Spleen (tissue), 11 donors: ENCODE measurements around the gene AMIGO1. TPM values are rescaled to one million over a fixed set of nuclear protein-coding genes. Genes with fewer than 3 reads are reported as not detected.

ENCODE experiments used
- DNase-seq: peaks from one replicate; pipeline ENCODE4 v3.0.0-alpha.2; 2020
- H3K27ac ChIP-seq, 8 donors: fragments of 200-600 bp; sonication (generic) in 7 of 8; 1 replicate in 4 of 8; 2 replicates in 4 of 8; pipeline versions ENCODE4 v1.5.0 to v1.8.0; 2016 to 2021; ENCODE audit warnings: inconsistent platforms in 4 of 8, mild to moderate bottlenecking in 4 of 8, moderate library complexity in 1 of 8
- H3K27me3 ChIP-seq, 7 donors: fragments of 200-600 bp; sonication (generic) in 6 of 7; replicated peaks in 1 of 7; 1 replicate in 4 of 7; 2 replicates in 3 of 7; pipeline versions ENCODE4 v1.5.0 to v1.8.0; 2016 to 2021; ENCODE audit warnings: inconsistent platforms in 3 of 7, mild to moderate bottlenecking in 1 of 7
- H3K36me3 ChIP-seq, 6 donors: fragments of 200-600 bp; sonication (generic) in 5 of 6; 1 replicate in 4 of 6; 2 replicates in 2 of 6; pipeline versions ENCODE4 v1.5.0 to v1.8.0; 2016 to 2021; ENCODE audit warnings: inconsistent platforms in 2 of 6
- H3K4me1 ChIP-seq, 6 donors: fragments of 200-600 bp; sonication (generic) in 5 of 6; 1 replicate in 3 of 6; 2 replicates in 3 of 6; pipeline versions ENCODE4 v1.5.0 to v1.8.0; 2016 to 2021; ENCODE audit warnings: inconsistent platforms in 3 of 6
- H3K4me3 ChIP-seq, 8 donors: fragments of 200-600 bp; sonication (generic) in 7 of 8; 1 replicate in 4 of 8; 2 replicates in 4 of 8; pipeline versions ENCODE4 v1.5.0 to v1.8.0; 2016 to 2021; ENCODE audit warnings: inconsistent platforms in 4 of 8, mild to moderate bottlenecking in 4 of 8, moderate library complexity in 2 of 8
- H3K9me3 ChIP-seq, 8 donors: fragments of 200-600 bp; sonication (generic) in 7 of 8; 1 replicate in 4 of 8; 2 replicates in 4 of 8; pipeline versions ENCODE4 v1.5.0 to v1.8.0; 2016 to 2021; ENCODE audit warnings: inconsistent platforms in 4 of 8
- POLR2A ChIP-seq, 3 donors: fragments of 450-650 bp; IDR thresholded peaks; one replicate each; pipeline ENCODE4 v1.5.1; 2017; ENCODE audit warnings: antibody characterized with exemption in 3 of 3, mild to moderate bottlenecking in 1 of 3
- POLR2AphosphoS5 ChIP-seq, 3 donors: sonication (generic); formaldehyde crosslinking; IDR thresholded peaks; one replicate each; pipeline ENCODE4 v1.5.1; 2017; ENCODE audit warnings: antibody characterized with exemption in 3 of 3
- WGBS, 5 donors: extraction: QIAGEN DNeasy Blood & Tissue Kit in 3 of 5; methylation state at CpG; one replicate each; pipeline versions ENCODE4 v1.1.5 to v1.1.7; 2013 to 2018; 5-methylcytosine and 5-hydroxymethylcytosine counted together
- intact Hi-C: fragments of 100-400 bp; cut with DNase I; formaldehyde crosslinking; loops from one replicate; pipeline ENCODE4 v1.15.0; 2023; ENCODE audit warnings: low total_unique reads
- polyA plus RNA-seq, 3 donors: library from polyadenylated mRNA; stranded (reverse); fragments of 200-250 nt; gene quantifications; one replicate each; pipeline ENCODE4 v1.2.1, GENCODE V29; 2013
- total RNA-seq, 7 donors: library from RNA; depleted of rRNA in 3 of 7; stranded (reverse); fragments of >200 nt in 3 of 7; fragmentation: NEBNext Ultra II Directional in 4 of 7; extraction: Animal tissue kit (Norgen Biotek cat#: 25700) in 4 of 7; gene quantifications; one replicate each; pipeline versions ENCODE4 v1.1.0 to v1.2.1, GENCODE V29; 2016 to 2021
- TF ChIP-seq, protein P1 (sequence below), 11 experiments: fragments of 200-600 bp in 7 of 11; fragments of 450-650 bp in 4 of 11; sonication (generic) in 4 of 11; IDR thresholded peaks in 8 of 11; conservative IDR thresholded peaks in 3 of 11; 1 replicate in 7 of 11; 2 replicates in 4 of 11; pipeline versions ENCODE4 v1.4.0 to v1.8.0; 2016 to 2021; ENCODE audit warnings: antibody characterized with exemption in 11 of 11, inconsistent platforms in 4 of 11, mild to moderate bottlenecking in 1 of 11
- donor health status: healthy with polysubstance abuse.
- donor health status: DM: no; HTN: no; CAD: no; lungs with moderate emphysema.
- donor health status: DM: no; HTN: no; CAD: no.
- donor health status: Bipolar disorder and iron deficiency.
- donor health status: healthy.
- donor health status: DM: no; HTN: no; CAD: no.
- donor health status: DM: yes; HTN: yes; CAD: no.

The AMIGO1 gene
- total and polyA plus RNA-seq, 10 donors, result 0.57 to 8.5 (median 5.4) TPM

GRCh38 chr1:109493805-109494539 lies 15.6 kb downstream of the AMIGO1 start, which contains the start of gene CYB561D1:
TSS of gene CYB561D1 (plus strand) at chr1:109494094. CDS start at chr1:109494140, 46 bp downstream.
- peaks cover 0 to 60% (median 28%) of the 10 kb centered on the region in 6 donors for H3K36me3 ChIP-seq
- H3K27ac ChIP-seq, result peak within 1 kb of the TSS; percentile 80 to 96 (median 88)
- peak within 1 kb of the TSS; percentile 91 to 100 (median 98) for H3K4me3 ChIP-seq
- peaks cover 23 to 97% (median 73%) of the 10 kb centered on the region in 6 donors for H3K4me1 ChIP-seq
- no peaks in the 10 kb centered on the region for H3K27me3 ChIP-seq
- no peaks in the 10 kb centered on the region for H3K9me3 ChIP-seq
- TF ChIP-seq, protein P1, sequence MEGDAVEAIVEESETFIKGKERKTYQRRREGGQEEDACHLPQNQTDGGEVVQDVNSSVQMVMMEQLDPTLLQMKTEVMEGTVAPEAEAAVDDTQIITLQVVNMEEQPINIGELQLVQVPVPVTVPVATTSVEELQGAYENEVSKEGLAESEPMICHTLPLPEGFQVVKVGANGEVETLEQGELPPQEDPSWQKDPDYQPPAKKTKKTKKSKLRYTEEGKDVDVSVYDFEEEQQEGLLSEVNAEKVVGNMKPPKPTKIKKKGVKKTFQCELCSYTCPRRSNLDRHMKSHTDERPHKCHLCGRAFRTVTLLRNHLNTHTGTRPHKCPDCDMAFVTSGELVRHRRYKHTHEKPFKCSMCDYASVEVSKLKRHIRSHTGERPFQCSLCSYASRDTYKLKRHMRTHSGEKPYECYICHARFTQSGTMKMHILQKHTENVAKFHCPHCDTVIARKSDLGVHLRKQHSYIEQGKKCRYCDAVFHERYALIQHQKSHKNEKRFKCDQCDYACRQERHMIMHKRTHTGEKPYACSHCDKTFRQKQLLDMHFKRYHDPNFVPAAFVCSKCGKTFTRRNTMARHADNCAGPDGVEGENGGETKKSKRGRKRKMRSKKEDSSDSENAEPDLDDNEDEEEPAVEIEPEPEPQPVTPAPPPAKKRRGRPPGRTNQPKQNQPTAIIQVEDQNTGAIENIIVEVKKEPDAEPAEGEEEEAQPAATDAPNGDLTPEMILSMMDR (IDR thresholded peaks at IDR 0.05 in 8 of 11, conservative IDR thresholded peaks at IDR 0.05 in 3 of 11), result peak; percentile 80 to 99 (median 97)
- peak; percentile 89 to 95 (median 90) for TF ChIP-seq POLR2AphosphoS5 (IDR thresholded peaks at IDR 0.05)
- TF ChIP-seq POLR2A (IDR thresholded peaks at IDR 0.05), result no peak
- 0% methylated on average over 22 to 44 of the region's 44 CpGs for WGBS, 5 donors
- peak; percentile 98 for DNase-seq
- intact Hi-C loops, result no loop called here

DNA sequence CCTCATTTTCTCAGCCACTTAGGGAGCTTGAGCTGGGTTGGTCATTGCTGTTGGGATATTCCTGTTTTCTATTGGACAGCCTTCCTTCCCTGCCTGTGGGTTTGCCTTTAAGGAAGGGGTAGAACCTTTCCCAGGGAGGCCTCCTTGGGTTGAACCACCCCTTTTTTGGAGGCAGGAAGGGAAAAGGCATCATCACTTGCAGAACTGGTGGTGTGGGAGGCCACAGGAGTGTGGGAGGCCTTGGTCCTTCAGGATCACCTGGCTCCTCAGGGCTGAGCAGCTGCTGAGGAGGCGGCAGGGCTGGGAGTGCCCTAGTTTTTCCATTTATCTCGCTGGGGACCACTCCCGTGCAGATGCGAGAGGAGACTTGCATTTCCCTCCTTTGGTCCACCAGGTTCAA lies 16.3 kb downstream of the AMIGO1 start:
- WGBS, 5 donors, result 67 to 89% (median 79%) methylated on average over 4 of the region's 4 CpGs
- TF ChIP-seq POLR2A (IDR thresholded peaks at IDR 0.05) (no peak), POLR2AphosphoS5 (IDR thresholded peaks at IDR 0.05) (no peak)
- TF ChIP-seq, protein P1 (IDR thresholded peaks at IDR 0.05 in 8 of 11, conservative IDR thresholded peaks at IDR 0.05 in 3 of 11), result no peak
- Histone ChIP-seq H3K4me3 (peak overlapping the region in 1 of 8 donors; percentile 99), H3K27ac (peak overlapping the region in 5 of 8 donors; percentile 88 to 96 (median 91)), H3K36me3 (peaks cover 0 to 60% (median 25%) of the 10 kb centered on the region in 6 donors), H3K4me1 (peaks cover 23 to 97% (median 70%) of the 10 kb centered on the region in 6 donors), H3K27me3 (no peaks in the 10 kb centered on the region), H3K9me3 (no peaks in the 10 kb centered on the region)
- no peak for DNase-seq
- intact Hi-C loops, result no loop called here

- Histone ChIP-seq H3K4me1 (peaks cover 19 to 97% (median 66%) of the 10 kb centered on the region in 6 donors), H3K9me3 (no peaks in the 10 kb centered on the region), H3K27ac (no peak overlapping the region), H3K36me3 (peaks cover 0 to 60% (median 21%) of the 10 kb centered on the region in 6 donors), H3K27me3 (no peaks in the 10 kb centered on the region), H3K4me3 (no peak overlapping the region)
- DNase-seq, result no peak
- TF ChIP-seq POLR2A (IDR thresholded peaks at IDR 0.05), result no peak
- TF ChIP-seq, protein P1 (IDR thresholded peaks at IDR 0.05 in 8 of 11, conservative IDR thresholded peaks at IDR 0.05 in 3 of 11), result no peak
- no peak for TF ChIP-seq POLR2AphosphoS5 (IDR thresholded peaks at IDR 0.05)
- WGBS, 5 donors, result 63 to 78% (median 73%) methylated on average over 4 of the region's 4 CpGs
- intact Hi-C loops, result no loop called here
Measured at GRCh38 chr1:109492779-109493178, 16.7 kb downstream of the AMIGO1 start.

DNA sequence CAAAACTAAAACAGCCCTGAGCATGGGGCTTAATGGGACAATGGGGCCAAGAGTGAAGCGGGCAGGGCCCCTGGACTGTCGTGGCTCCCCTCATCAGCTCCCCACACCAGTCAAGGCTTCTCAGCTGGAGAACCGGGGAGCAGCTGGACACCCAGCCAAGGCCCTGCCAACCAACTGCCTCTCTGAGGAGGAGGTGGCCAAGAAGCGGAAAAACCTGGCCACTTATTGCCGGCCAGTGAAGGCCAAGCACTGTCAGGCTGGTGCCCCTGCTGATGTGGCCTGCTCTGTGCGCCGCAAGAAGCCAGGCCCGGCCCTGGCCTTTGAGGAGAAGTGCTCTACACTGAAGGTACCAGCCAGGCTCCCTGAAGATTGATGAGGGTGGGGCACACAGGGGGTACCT lies 18.2 kb downstream of the AMIGO1 start:
- peaks cover 0 to 55% (median 6%) of the 10 kb centered on the region in 6 donors for H3K36me3 ChIP-seq
- 69 to 90% (median 80%) methylated on average over 8 of the region's 8 CpGs for WGBS, 5 donors

More for the DNA sequence above, 18.2 kb downstream of the AMIGO1 start:
- no peaks in the 10 kb centered on the region for H3K9me3 ChIP-seq
- peak overlapping the region in 5 of 8 donors; percentile 36 to 64 (median 57) for H3K27ac ChIP-seq
- peaks cover 19 to 86% (median 55%) of the 10 kb centered on the region in 6 donors for H3K4me1 ChIP-seq
- no peak for DNase-seq
- intact Hi-C loops, result loop anchor here (2.0 kb wide), 1 partner anchor 41 kb away; no protein-coding TSS in a partner anchor
- TF ChIP-seq POLR2A (IDR thresholded peaks at IDR 0.05), result no peak
- no peak overlapping the region for H3K4me3 ChIP-seq
- H3K27me3 ChIP-seq, result no peaks in the 10 kb centered on the region
